ENCODE results near the gene IGFL3. TPM values are rescaled to one million over a fixed set of nuclear protein-coding genes. Genes with fewer than 3 reads are reported as not detected.

The IGFL3 gene
- total RNA-seq, 1 experiment from 2014 or later = 0.96 TPM

GRCh38 chr19:46144756-46145155, 20.3 kb upstream of the IGFL3 start:
- intact Hi-C loops (cut with micrococcal nuclease; ENCODE audit: unreplicated experiment) = no loop called here
- H3K9me2 ChIP-seq (ENCODE audit: insufficient read depth) = no peaks in the 10 kb centered on the region
- DNase-seq = no peak
- TF ChIP-seq CTCF (conservative IDR thresholded peaks at IDR 0.05) (no peak), EZH2 (IDR thresholded peaks at IDR 0.05; ENCODE audit: low read depth) (no peak)
- H3K9me3 ChIP-seq (ENCODE audit: insufficient read depth, low read depth) = no peaks in the 10 kb centered on the region; the same call in 1 of the 2 replicates
- no peak overlapping the region for H3K4me2 ChIP-seq
- no peak overlapping the region for H3K4me3 ChIP-seq
- no peaks in the 10 kb centered on the region for H3K36me3 ChIP-seq (ENCODE audit: low read depth)
- ChIA-PET CTCF (no interaction called here), POLR2A (ENCODE audit: unreplicated experiment) (interaction anchor here (0.6 kb wide), 1 partner anchor 49 kb away, joined by 8 read pairs; no protein-coding TSS in a partner anchor)
- H3K79me2 ChIP-seq (ENCODE audit: low read depth) = no peaks in the 10 kb centered on the region
- H4K20me1 ChIP-seq (ENCODE audit: insufficient read depth) = no peaks in the 10 kb centered on the region
- H2AFZ ChIP-seq = no peak overlapping the region
- BruUV-seq (replicated peaks) = no TSS peak
- H3F3A ChIP-seq (ENCODE audit: insufficient read depth, low read depth) = no peaks in the 10 kb centered on the region
- 0 out of 2 replicates have a peak, but pooled peaks cover 6% of the 10 kb centered on the region for H3K4me1 ChIP-seq (replicated peaks; ENCODE audit: insufficient read depth)
- H3K27ac ChIP-seq = no peak overlapping the region
- H3K27me3 ChIP-seq (ENCODE audit: insufficient read depth, low read depth) = no peaks in the 10 kb centered on the region

DNA sequence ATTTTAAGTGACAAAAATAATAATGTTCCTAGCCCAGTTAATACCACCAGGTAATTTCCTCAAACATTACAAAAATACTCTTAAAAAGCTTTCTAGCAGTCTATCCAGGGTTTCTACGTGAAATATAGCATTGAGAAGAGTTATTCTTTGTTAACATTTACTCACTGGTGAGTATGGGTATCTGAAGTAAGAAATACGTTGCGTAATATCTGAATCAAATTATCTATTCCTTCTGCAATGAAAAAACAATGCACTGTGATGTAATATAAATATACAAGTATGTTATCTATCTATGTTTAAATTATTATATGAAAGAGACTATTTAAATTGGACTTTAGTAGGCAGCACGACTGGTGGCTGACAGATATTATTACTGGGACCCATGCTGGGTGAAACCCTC, 17.8 kb upstream of the IGFL3 start:
- Histone ChIP-seq H3K79me2 (ENCODE audit: low read depth) (no peaks in the 10 kb centered on the region), H3K9me2 (ENCODE audit: insufficient read depth) (no peaks in the 10 kb centered on the region), H3K9me3 (ENCODE audit: insufficient read depth, low read depth) (no peaks in the 10 kb centered on the region; the same call in 1 of the 2 replicates), H3F3A (ENCODE audit: insufficient read depth, low read depth) (no peaks in the 10 kb centered on the region), H3K27me3 (ENCODE audit: insufficient read depth, low read depth) (no peaks in the 10 kb centered on the region), H2AFZ (no peak overlapping the region), H4K20me1 (ENCODE audit: insufficient read depth) (no peaks in the 10 kb centered on the region), H3K27ac (no peak overlapping the region), H3K4me1 (replicated peaks; ENCODE audit: insufficient read depth) (no peaks in the 10 kb centered on the region), H3K36me3 (ENCODE audit: low read depth) (no peaks in the 10 kb centered on the region), H3K4me2 (no peak overlapping the region), H3K4me3 (no peak overlapping the region)
- intact Hi-C loops (cut with micrococcal nuclease; ENCODE audit: unreplicated experiment) = no loop called here
- TF ChIP-seq CTCF (conservative IDR thresholded peaks at IDR 0.05) (no peak), EZH2 (IDR thresholded peaks at IDR 0.05; ENCODE audit: low read depth) (no peak)
- POLR2A ChIA-PET (ENCODE audit: unreplicated experiment) = interaction anchor here (0.6 kb wide), 1 partner anchor 37 kb away, joined by 25 read pairs; no protein-coding TSS in a partner anchor
- DNase-seq = no peak
- BruUV-seq (replicated peaks) = no TSS peak
- CTCF ChIA-PET = interaction anchor here (0.6 kb wide), 1 partner anchor 737 kb away, joined by 5 read pairs; no protein-coding TSS in a partner anchor

DNA sequence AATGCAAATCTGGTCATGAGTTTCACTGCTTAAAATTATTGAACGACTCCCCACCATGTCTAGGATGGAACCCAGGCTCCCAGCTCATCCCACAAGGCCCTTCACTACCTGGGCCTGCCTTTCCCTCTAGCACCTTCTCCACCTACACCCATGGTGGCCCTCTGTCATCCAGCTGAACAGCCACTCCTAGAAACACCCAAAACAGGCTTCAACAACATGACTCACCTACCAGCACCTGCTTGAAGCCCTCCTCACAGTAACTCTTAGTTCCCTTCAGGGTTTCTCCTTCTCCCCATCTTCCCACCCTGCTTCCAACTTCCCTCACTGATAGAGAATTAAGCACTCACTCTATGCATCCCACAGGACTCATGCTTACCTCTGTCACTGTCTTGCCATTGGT, 16.9 kb upstream of the IGFL3 start:
- no peaks in the 10 kb centered on the region for H3K4me1 ChIP-seq (replicated peaks; ENCODE audit: insufficient read depth)
- H3K27me3 ChIP-seq (ENCODE audit: insufficient read depth, low read depth) = no peaks in the 10 kb centered on the region
- no peaks in the 10 kb centered on the region for H3K36me3 ChIP-seq (ENCODE audit: low read depth)
- intact Hi-C loops (cut with micrococcal nuclease; ENCODE audit: unreplicated experiment) = no loop called here
- CTCF ChIA-PET = no interaction called here
- H2AFZ ChIP-seq = no peak overlapping the region
- DNase-seq = no peak
- no peaks in the 10 kb centered on the region for H3K79me2 ChIP-seq (ENCODE audit: low read depth)
- H3K9me2 ChIP-seq (ENCODE audit: insufficient read depth) = no peaks in the 10 kb centered on the region
- H3K27ac ChIP-seq = no peak overlapping the region
- POLR2A ChIA-PET (ENCODE audit: unreplicated experiment) = no interaction called here
- no peak overlapping the region for H3K4me3 ChIP-seq
- H3F3A ChIP-seq (ENCODE audit: insufficient read depth, low read depth) = no peaks in the 10 kb centered on the region
- no peak for TF ChIP-seq CTCF (conservative IDR thresholded peaks at IDR 0.05)
- TF ChIP-seq EZH2 (IDR thresholded peaks at IDR 0.05; ENCODE audit: low read depth) = no peak
- H4K20me1 ChIP-seq (ENCODE audit: insufficient read depth) = no peaks in the 10 kb centered on the region
- H3K9me3 ChIP-seq (ENCODE audit: insufficient read depth, low read depth) = no peaks in the 10 kb centered on the region; the same call in 1 of the 2 replicates
- BruUV-seq (replicated peaks) = no TSS peak
- H3K4me2 ChIP-seq = no peak overlapping the region

Measured in PC-9 (cell line).